HepG2 (cell line): ENCODE results near the gene KHNYN. TPM values are rescaled to one million over a fixed set of nuclear protein-coding genes. Genes with fewer than 3 reads are reported as not detected.

Experiments used
- GLI4 ChIP-seq: sonication (generic); formaldehyde crosslinking; IDR thresholded peaks from 2 replicates; pipeline ENCODE4 v1.5.1; 2020; ENCODE audit warnings: missing genetic modification reagents, mild to moderate bottlenecking, moderate library complexity, borderline replicate concordance
- GTF2F1 ChIP-seq: fragments of 150-350 bp; IDR thresholded peaks from 2 replicates; pipeline ENCODE4 v1.6.1; 2014; ENCODE audit warnings: low read length
- HDAC1 ChIP-seq: sonication (generic); formaldehyde crosslinking; IDR thresholded peaks from 2 replicates; pipeline ENCODE4 v1.5.1; 2020; ENCODE audit warnings: mild to moderate bottlenecking, missing genetic modification reagents
- HMGXB3 ChIP-seq: sonication (generic); formaldehyde crosslinking; IDR thresholded peaks from 2 replicates; pipeline ENCODE4 v1.4.0; 2020; ENCODE audit warnings: missing genetic modification reagents, borderline replicate concordance
- HOXD1 ChIP-seq: sonication (generic); formaldehyde crosslinking; IDR thresholded peaks from 2 replicates; pipeline ENCODE4 v1.5.0; 2020; ENCODE audit warnings: missing genetic modification reagents
- MNT ChIP-seq: fragments of 450-650 bp; IDR thresholded peaks from 2 replicates; pipeline ENCODE4 v1.6.1; 2016
- MTA1 ChIP-seq: sonication (generic); formaldehyde crosslinking; IDR thresholded peaks from 2 replicates; pipeline ENCODE4 v1.4.0; 2020; ENCODE audit warnings: missing genetic modification reagents, mild to moderate bottlenecking, borderline replicate concordance
- MTERF4 ChIP-seq: sonication (generic); formaldehyde crosslinking; IDR thresholded peaks from 2 replicates; pipeline ENCODE4 v1.8.0; 2023; ENCODE audit warnings: mild to moderate bottlenecking, missing genetic modification reagents
- ONECUT2 ChIP-seq: sonication (generic); formaldehyde crosslinking; IDR thresholded peaks from 2 replicates; pipeline ENCODE4 v1.4.0; 2020; ENCODE audit warnings: missing genetic modification reagents
- PRMT3 ChIP-seq: sonication (generic); formaldehyde crosslinking; IDR thresholded peaks from 2 replicates; pipeline ENCODE4 v1.8.1; 2022; ENCODE audit warnings: low read depth, mild to moderate bottlenecking, moderate library complexity, missing genetic modification reagents, borderline replicate concordance
- SRF ChIP-seq: IDR thresholded peaks from 2 replicates; pipeline ENCODE4 v1.6.1; 2011; ENCODE audit warnings: mild to moderate bottlenecking, low read depth, low read length, moderate library complexity
- USF2 ChIP-seq, 2 experiments: sonication (generic) in 1 of 2; formaldehyde crosslinking in 1 of 2; IDR thresholded peaks; 2 replicates each; pipeline versions ENCODE4 v1.5.1 to v1.6.1; 2011 to 2020; ENCODE audit warnings: borderline replicate concordance in 1 of 2, low read depth in 1 of 2, low read length in 1 of 2, mild to moderate bottlenecking in 1 of 2, missing genetic modification reagents in 1 of 2, moderate library complexity in 1 of 2
- ZBTB25 ChIP-seq: IDR thresholded peaks from 2 replicates; pipeline ENCODE4 v1.6.1; 2018; ENCODE audit warnings: missing genetic modification reagents
- ZFY ChIP-seq: sonication (generic); formaldehyde crosslinking; IDR thresholded peaks from 2 replicates; pipeline ENCODE4 v1.4.0; 2020; ENCODE audit warnings: missing genetic modification reagents
- ZNF432 ChIP-seq: sonication (generic); formaldehyde crosslinking; IDR thresholded peaks from 2 replicates; pipeline ENCODE4 v1.5.0; 2020; ENCODE audit warnings: missing genetic modification reagents, mild to moderate bottlenecking, borderline replicate concordance
- ZNF775 ChIP-seq: sonication (generic); formaldehyde crosslinking; IDR thresholded peaks from 2 replicates; pipeline ENCODE4 v1.4.0; 2020; ENCODE audit warnings: missing genetic modification reagents, mild to moderate bottlenecking, moderate library complexity, borderline replicate concordance
- polyA plus RNA-seq, 8 experiments: library from polyadenylated mRNA; depleted of rRNA in 3 of 8; stranded (reverse) in 7 of 8; unstranded in 1 of 8; fragments of >200 nt; fragmentation: Illumina TruSeq in 4 of 8; extraction: Trizol in 4 of 8; gene quantifications; 2 replicates each; pipeline versions ENCODE4 v1.2.1 to v1.2.3, GENCODE V29; 2011 to 2016; ENCODE audit warnings: low read depth in 4 of 8, missing spikeins in 1 of 8, mixed read lengths in 1 of 8; ENCODE audit not compliant: insufficient read depth in 1 of 8
- total RNA-seq, 5 experiments: library from RNA; depleted of rRNA; stranded (reverse); fragments of >200 nt; fragmentation: Illumina TruSeq; extraction: Trizol; gene quantifications; 2 replicates each; pipeline ENCODE4 v1.2.3, GENCODE V29; 2016; ENCODE audit warnings: low read depth in 1 of 5

Gene KHNYN
- total and polyA plus RNA-seq, 2 of the 13 experiments (the other 11 are each of a cell fraction or from before 2014, with no cell fraction given), result 52.8 to 75.7 TPM

GRCh38 chr14:24431569-24432258 lies 2.0 kb downstream of the KHNYN start (continued):
- TF ChIP-seq HMGXB3 (CRISPR knock-in tag) (peak; percentile 73; the same call in 1 of the 2 replicates), ONECUT2 (CRISPR knock-in tag) (no peak), ZFY (CRISPR knock-in tag) (peak; percentile 18; the same call in 1 of the 2 replicates), SRF (peak; percentile 25; the same call in 1 of the 2 replicates), GTF2F1 (no peak), HDAC1 (CRISPR knock-in tag) (no peak), HOXD1 (no peak), PRMT3 (CRISPR knock-in tag) (no peak), MTERF4 (CRISPR knock-in tag) (no peak), USF2 (IDR thresholded peaks at IDR 0.05; ENCODE audit: low read depth, low read length) (no peak), USF2 (CRISPR knock-in tag; IDR thresholded peaks at IDR 0.05; ENCODE audit: borderline replicate concordance) (no peak), MTA1 (CRISPR knock-in tag) (0 out of 2 replicates have a peak, but pooled peaks have one; percentile 67), GLI4 (no peak), ZNF432 (CRISPR knock-in tag) (no peak), ZBTB25 (CRISPR knock-in tag) (peak; percentile 87), ZNF775 (CRISPR knock-in tag) (no peak), MNT (no peak)
